ENCODE results near the gene TBC1D7. TPM values are rescaled to one million over a fixed set of nuclear protein-coding genes. Genes with fewer than 3 reads are reported as not detected.

TBC1D7 gene
- total RNA-seq, result 10 to 100 TPM; 18.5 to 20.8 TPM

GRCh38 chr6:13328076-13328874 lies at the start of gene TBC1D7:
Gene TBC1D7 (minus strand): TSS chr6:13328537. CDS start chr6:13326898, 1,639 bp downstream.
- ChIA-PET CTCF (interaction anchor here (1.1 to 1.8 kb wide), 5 partner anchors 11 to 287 kb away, joined by 3 to 8 read pairs (median 4); partner anchors contain the start of genes NOL7 and SIRT5), POLR2A (interaction anchor here (0.5 to 1.8 kb wide), 10 partner anchors 25 to 287 kb away, joined by 3 to 15 read pairs (median 6); partner anchors contain the start of genes GFOD1, NOL7 and SIRT5)

- CTCF ChIA-PET, result no interaction called here
- POLR2A ChIA-PET, result interaction anchor here (0.5 kb wide), 1 partner anchor 318 kb away, joined by 7 read pairs; no protein-coding TSS in a partner anchor
These were observed 48.9 kb upstream of the TBC1D7 start for GRCh38 chr6:13377054-13377758.

- ChIA-PET CTCF (interaction anchor here (0.7 to 1.6 kb wide), 3 partner anchors 18 to 92 kb away, joined by 4 to 6 read pairs (median 4); no protein-coding TSS in a partner anchor), POLR2A (interaction anchor here (1.2 to 1.5 kb wide), 2 partner anchors 20 to 53 kb away, joined by 3 to 6 read pairs; no protein-coding TSS in a partner anchor)
These were observed 47.1 kb upstream of the TBC1D7 start for GRCh38 chr6:13375360-13375878.

- ChIA-PET POLR2A (no interaction called here), CTCF (interaction anchor here (1.1 kb wide), 1 partner anchor 16 kb away, joined by 3 read pairs; no protein-coding TSS in a partner anchor)
These were observed 45.6 kb upstream of the TBC1D7 start for GRCh38 chr6:13373919-13374318.

GRCh38 chr6:13373488-13373886 lies 45.1 kb upstream of the TBC1D7 start:
- ChIA-PET POLR2A (interaction anchor here (0.6 kb wide), 1 partner anchor 51 kb away, joined by 3 read pairs; no protein-coding TSS in a partner anchor), CTCF (interaction anchor here (1.0 to 1.1 kb wide), 2 partner anchors 15 to 221 kb away, joined by 3 to 5 read pairs; no protein-coding TSS in a partner anchor)

GRCh38 chr6:13372688-13373487 lies 44.6 kb upstream of the TBC1D7 start:
- CTCF ChIA-PET, result interaction anchor here (1.0 to 1.3 kb wide), 3 partner anchors 8 to 222 kb away, joined by 3 to 5 read pairs (median 3); no protein-coding TSS in a partner anchor
- POLR2A ChIA-PET, result interaction anchor here (0.6 kb wide), 1 partner anchor 51 kb away, joined by 3 read pairs; no protein-coding TSS in a partner anchor

- POLR2A ChIA-PET, result no interaction called here
- CTCF ChIA-PET, result interaction anchor here (1.3 kb wide), 1 partner anchor 9 kb away, joined by 3 read pairs; no protein-coding TSS in a partner anchor
These were observed 43.7 kb upstream of the TBC1D7 start for GRCh38 chr6:13372076-13372475.

- ChIA-PET POLR2A (no interaction called here), CTCF (interaction anchor here (1.3 kb wide), 1 partner anchor 9 kb away, joined by 3 read pairs; no protein-coding TSS in a partner anchor)
These were observed 43.2 kb upstream of the TBC1D7 start for GRCh38 chr6:13371421-13372072.

GRCh38 chr6:13370623-13371022 lies 42.3 kb upstream of the TBC1D7 start:
- ChIA-PET CTCF (no interaction called here), POLR2A (no interaction called here)

GRCh38 chr6:13369591-13369990 lies 41.3 kb upstream of the TBC1D7 start:
- ChIA-PET POLR2A (no interaction called here), CTCF (no interaction called here)

GRCh38 chr6:13368731-13369115 lies 40.4 kb upstream of the TBC1D7 start:
- ChIA-PET POLR2A (no interaction called here), CTCF (no interaction called here)

- ChIA-PET POLR2A (no interaction called here), CTCF (interaction anchor here (1.1 kb wide), 1 partner anchor 156 kb away, joined by 3 read pairs; no protein-coding TSS in a partner anchor)
These were observed 39.9 kb upstream of the TBC1D7 start for GRCh38 chr6:13368079-13368730.

GRCh38 chr6:13367396-13367795 lies 39.1 kb upstream of the TBC1D7 start:
- ChIA-PET CTCF (interaction anchor here (1.1 kb wide), 1 partner anchor 157 kb away, joined by 3 read pairs; no protein-coding TSS in a partner anchor), POLR2A (no interaction called here)

- ChIA-PET POLR2A (no interaction called here), CTCF (no interaction called here)
These were observed 37.0 kb upstream of the TBC1D7 start for GRCh38 chr6:13365320-13365719.

GRCh38 chr6:13364842-13365241 lies 36.5 kb upstream of the TBC1D7 start:
- ChIA-PET POLR2A (no interaction called here), CTCF (no interaction called here)

- ChIA-PET POLR2A (no interaction called here), CTCF (interaction anchor here (0.7 kb wide), 1 partner anchor 77 kb away, joined by 3 read pairs; no protein-coding TSS in a partner anchor)
These were observed 34.1 kb upstream of the TBC1D7 start for GRCh38 chr6:13362412-13362811.

GRCh38 chr6:13360671-13361540 lies 32.6 kb upstream of the TBC1D7 start:
- CTCF ChIA-PET, result no interaction called here
- POLR2A ChIA-PET, result no interaction called here

Data from activated CD8-positive, alpha-beta memory T cell treated with anti-CD3 and anti-CD28 coated beads for 36 hours (primary cell).